ENCODE data around the gene ORC5.

The ORC5 gene

DNA sequence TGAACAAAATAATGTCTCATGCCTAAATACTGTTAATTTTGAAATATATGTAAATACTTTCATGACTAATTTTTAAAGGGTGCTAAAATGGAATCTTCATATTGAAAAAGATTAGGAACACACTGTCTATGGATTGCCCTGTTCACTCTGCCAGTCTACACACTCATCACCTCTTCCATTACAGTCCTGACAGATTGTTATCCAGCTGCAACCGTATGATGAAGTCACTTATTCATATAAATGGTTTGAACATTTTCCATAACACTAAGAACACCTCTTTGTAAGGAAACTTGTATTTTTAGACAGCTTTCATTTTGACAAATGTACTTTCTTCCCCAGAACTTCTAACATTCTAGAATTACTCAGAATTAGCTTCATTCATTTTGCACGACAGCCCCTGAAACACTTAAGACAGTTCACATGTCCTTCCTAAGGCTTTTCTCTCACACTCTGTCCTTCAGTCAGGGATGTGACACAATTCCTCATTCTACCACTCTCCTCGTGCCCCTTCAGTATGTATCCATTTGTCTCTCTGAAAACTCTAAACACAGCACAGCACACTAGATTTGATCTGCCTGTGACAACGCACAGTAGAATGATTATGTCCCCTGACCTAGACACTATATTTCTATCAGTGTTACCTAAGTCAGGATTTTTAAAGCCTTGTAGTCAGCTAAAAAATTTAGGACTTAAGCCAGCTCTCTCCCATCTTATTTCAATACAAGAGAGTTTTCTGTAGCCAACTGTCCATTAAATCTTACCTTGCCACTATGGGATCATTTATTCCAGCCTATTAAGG lies 71.9 kb downstream of the ORC5 start:
- no peak for TF ChIP-seq POLR2A (IDR thresholded peaks at IDR 0.05; ENCODE audit: extremely low read depth, insufficient read length)
- TF ChIP-seq MAX (IDR thresholded peaks at IDR 0.05; ENCODE audit: low read depth, low read length) = no peak
- TF ChIP-seq MYC (IDR thresholded peaks at IDR 0.05; ENCODE audit: low read depth, low read length) = no peak
- TF ChIP-seq, protein P1, sequence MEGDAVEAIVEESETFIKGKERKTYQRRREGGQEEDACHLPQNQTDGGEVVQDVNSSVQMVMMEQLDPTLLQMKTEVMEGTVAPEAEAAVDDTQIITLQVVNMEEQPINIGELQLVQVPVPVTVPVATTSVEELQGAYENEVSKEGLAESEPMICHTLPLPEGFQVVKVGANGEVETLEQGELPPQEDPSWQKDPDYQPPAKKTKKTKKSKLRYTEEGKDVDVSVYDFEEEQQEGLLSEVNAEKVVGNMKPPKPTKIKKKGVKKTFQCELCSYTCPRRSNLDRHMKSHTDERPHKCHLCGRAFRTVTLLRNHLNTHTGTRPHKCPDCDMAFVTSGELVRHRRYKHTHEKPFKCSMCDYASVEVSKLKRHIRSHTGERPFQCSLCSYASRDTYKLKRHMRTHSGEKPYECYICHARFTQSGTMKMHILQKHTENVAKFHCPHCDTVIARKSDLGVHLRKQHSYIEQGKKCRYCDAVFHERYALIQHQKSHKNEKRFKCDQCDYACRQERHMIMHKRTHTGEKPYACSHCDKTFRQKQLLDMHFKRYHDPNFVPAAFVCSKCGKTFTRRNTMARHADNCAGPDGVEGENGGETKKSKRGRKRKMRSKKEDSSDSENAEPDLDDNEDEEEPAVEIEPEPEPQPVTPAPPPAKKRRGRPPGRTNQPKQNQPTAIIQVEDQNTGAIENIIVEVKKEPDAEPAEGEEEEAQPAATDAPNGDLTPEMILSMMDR (IDR thresholded peaks at IDR 0.05; ENCODE audit: low read depth, low read length) = no peak
- no peak for DNase-seq (ENCODE audit: low read depth)
- no peak overlapping the region for H3K4me3 ChIP-seq (ENCODE audit: low read depth, low read length)

DNA sequence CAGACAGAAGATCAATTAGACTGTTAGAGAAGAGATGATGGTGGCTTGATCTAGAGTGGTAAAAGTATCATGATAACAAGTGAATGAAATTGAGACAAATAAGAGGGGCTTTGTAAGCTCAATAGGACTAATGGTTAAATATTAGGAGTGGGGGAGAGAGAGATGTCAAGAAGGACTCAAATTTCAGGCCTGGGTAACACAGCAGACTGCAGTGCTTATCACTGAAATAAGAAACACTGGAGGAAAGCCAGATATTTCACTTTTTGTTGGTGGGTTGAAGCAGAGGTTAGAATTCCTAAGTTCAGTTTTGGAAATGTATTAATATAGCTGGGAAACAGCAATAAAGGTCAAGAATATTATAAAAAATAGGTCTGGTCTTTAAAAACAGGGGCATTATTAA lies 74.6 kb downstream of the ORC5 start:
- TF ChIP-seq MAX (IDR thresholded peaks at IDR 0.05; ENCODE audit: low read depth, low read length) (no peak), POLR2A (IDR thresholded peaks at IDR 0.05; ENCODE audit: extremely low read depth, insufficient read length) (no peak), MYC (IDR thresholded peaks at IDR 0.05; ENCODE audit: low read depth, low read length) (no peak)
- TF ChIP-seq, protein P1 (IDR thresholded peaks at IDR 0.05; ENCODE audit: low read depth, low read length) = no peak
- DNase-seq (ENCODE audit: low read depth) = no peak

DNA sequence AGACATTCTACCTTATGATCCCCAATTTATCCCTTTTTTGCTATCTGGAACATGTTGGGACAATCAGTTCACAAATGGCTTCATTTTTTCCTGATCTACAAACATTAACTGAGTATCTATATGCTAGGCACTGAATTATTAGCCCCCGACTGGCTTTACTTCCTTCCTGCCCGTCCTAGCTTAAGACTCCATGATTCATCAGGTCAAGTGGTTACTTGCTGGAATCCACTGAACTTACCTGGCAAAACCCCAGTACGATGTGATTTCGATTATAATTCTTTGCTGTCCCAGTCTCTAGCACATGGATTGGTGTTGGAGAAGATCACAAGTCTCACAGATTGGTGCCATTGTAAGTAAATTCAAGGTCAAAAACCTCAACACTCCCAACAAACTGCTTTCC lies 77.1 kb downstream of the ORC5 start:
- DNase-seq (ENCODE audit: low read depth) = no peak
- H3K4me3 ChIP-seq (ENCODE audit: low read depth, low read length) = no peak overlapping the region
- TF ChIP-seq MYC (IDR thresholded peaks at IDR 0.05; ENCODE audit: low read depth, low read length) (no peak), MAX (IDR thresholded peaks at IDR 0.05; ENCODE audit: low read depth, low read length) (no peak), POLR2A (IDR thresholded peaks at IDR 0.05; ENCODE audit: extremely low read depth, insufficient read length) (no peak)
- TF ChIP-seq, protein P1 (IDR thresholded peaks at IDR 0.05; ENCODE audit: low read depth, low read length) = no peak

More for the DNA sequence above, 74.6 kb downstream of the ORC5 start:
- no peak overlapping the region for H3K4me3 ChIP-seq (ENCODE audit: low read depth, low read length)

GRCh38 chr7:104127204-104127603 lies 80.6 kb downstream of the ORC5 start:
- DNase-seq (ENCODE audit: low read depth) = no peak
- no peak overlapping the region for H3K4me3 ChIP-seq (ENCODE audit: low read depth, low read length)
- TF ChIP-seq MAX (IDR thresholded peaks at IDR 0.05; ENCODE audit: low read depth, low read length) (no peak), POLR2A (IDR thresholded peaks at IDR 0.05; ENCODE audit: extremely low read depth, insufficient read length) (no peak), MYC (IDR thresholded peaks at IDR 0.05; ENCODE audit: low read depth, low read length) (no peak)
- TF ChIP-seq, protein P1 (IDR thresholded peaks at IDR 0.05; ENCODE audit: low read depth, low read length) = no peak

GRCh38 chr7:104126411-104126841 lies 81.4 kb downstream of the ORC5 start:
- DNase-seq (ENCODE audit: low read depth) = no peak
- no peak overlapping the region for H3K4me3 ChIP-seq (ENCODE audit: low read depth, low read length)
- TF ChIP-seq POLR2A (IDR thresholded peaks at IDR 0.05; ENCODE audit: extremely low read depth, insufficient read length) (no peak), MYC (IDR thresholded peaks at IDR 0.05; ENCODE audit: low read depth, low read length) (no peak), MAX (IDR thresholded peaks at IDR 0.05; ENCODE audit: low read depth, low read length) (no peak)
- TF ChIP-seq, protein P1 (IDR thresholded peaks at IDR 0.05; ENCODE audit: low read depth, low read length) = no peak
